WI38 (cell line): ENCODE results near the gene PDIA3.
"Not testable (repeated sequence)": the region's sequence is repeated elsewhere in the genome, so short reads cannot be mapped to it uniquely, and the experiment has no call there.

Source experiments
- H3K4me3 ChIP-seq: 2 replicates; pipeline ENCODE4 v1.5.1; 2011; ENCODE audit warnings: low read depth, mild to moderate bottlenecking, control low read depth, low read length
- CTCF ChIP-seq: IDR thresholded peaks from 2 replicates; pipeline ENCODE4 v1.5.1; 2012; ENCODE audit warnings: low read depth, mild to moderate bottlenecking, control low read depth, low read length

The PDIA3 gene

GRCh38 chr15:43799209-43799944 is 53.1 kb downstream of the PDIA3 start:
- no peak for TF ChIP-seq CTCF
- H3K4me3 ChIP-seq, result no peak overlapping the region

DNA sequence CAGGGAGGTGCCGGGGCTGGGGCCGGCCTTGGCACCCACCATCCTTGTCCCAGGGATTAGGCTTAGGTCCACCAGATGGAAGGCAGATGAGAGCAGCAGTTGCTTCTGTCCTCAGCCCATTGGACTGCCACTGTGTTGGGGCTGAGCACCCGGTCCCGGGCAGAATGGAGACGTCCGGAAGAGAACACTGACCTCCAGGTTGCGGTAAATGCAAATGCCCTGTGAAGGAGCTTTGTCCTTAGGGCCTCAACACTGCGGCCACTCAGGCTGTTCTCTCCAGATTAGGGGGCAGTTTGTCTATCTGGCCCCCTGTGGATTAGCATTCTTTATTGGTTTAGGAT is 53.7 kb downstream of the PDIA3 start, which contains the start of gene SERINC4:
SERINC4 (minus strand) TSS at position 276 of the 341 bp plus-strand sequence; CDS start at position 42, 234 bp downstream.
- TF ChIP-seq CTCF, result no peak
- peak within 1 kb of the TSS; percentile 92 for H3K4me3 ChIP-seq

DNA sequence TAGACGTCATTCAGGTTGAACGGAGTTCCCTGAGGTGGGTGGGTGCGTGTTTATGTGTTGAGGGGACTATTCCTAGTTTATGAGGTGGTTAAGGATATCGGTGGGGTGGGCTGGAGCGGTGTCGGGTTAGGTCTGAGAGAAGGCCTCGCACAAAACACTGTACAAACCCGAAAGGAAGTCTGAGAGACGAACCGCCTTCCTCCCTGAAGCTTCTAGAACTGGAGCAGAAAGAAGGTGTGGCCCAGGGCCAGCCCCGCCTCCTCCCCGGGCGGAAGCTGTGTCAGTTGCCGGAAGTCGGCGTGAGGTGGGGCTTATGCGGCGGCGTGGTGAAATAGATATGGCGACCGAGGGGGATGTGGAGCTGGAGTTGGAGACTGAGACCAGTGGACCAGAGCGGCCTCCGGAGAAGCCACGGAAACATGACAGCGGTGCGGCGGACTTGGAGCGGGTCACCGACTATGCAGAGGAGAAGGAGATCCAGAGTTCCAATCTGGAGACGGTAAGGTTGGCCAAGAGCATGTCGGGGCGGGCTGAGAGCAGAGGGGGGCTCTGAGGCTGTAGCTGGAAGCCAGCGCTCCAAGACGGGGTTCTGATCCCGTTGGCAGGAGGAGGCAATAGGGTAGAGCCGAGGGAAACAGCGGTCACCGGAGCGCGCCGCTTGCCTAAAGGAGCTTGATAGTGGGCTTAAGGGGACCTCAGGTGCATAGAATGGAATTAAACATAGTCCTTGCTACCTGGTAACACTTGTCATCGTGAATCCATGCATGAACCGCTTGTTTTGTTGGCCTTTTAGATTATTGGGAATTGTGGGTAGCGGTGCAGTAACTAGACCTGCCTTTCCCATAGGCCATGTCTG is 54.3 kb downstream of the PDIA3 start, which contains the start of gene HYPK:
HYPK (plus strand) TSS at position 314 of the 856 bp plus-strand sequence; CDS start at position 338, 24 bp downstream.
- TF ChIP-seq CTCF, result no peak
- peak within 1 kb of the TSS; percentile 92 for H3K4me3 ChIP-seq

GRCh38 chr15:43802676-43803075 is 56.4 kb downstream of the PDIA3 start:
- not testable (repeated sequence) for H3K4me3 ChIP-seq

DNA sequence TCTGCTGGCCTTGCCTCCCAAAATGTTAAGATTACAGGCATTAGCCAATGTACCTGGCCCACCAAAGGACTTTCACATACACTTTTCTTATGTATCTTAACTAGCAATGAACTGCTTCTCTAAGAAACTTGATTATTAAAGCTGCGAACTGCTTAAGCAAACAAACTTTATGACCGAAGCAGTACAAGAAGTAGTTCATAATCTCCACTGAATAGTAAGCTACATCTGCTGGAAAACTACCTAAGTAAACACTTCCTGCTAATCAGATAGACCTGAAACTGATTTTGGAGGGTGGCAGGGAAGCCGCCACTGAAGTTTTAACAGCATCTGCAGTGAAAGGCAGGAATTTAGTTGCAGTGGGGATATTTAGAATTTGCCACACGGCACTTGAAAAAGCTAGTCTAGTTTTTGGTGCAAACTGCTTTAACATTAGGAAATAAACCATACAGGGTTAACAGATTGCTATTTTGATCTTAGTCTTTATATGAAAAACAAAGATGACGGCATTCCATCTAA is 62.3 kb downstream of the PDIA3 start:
- no peak overlapping the region for H3K4me3 ChIP-seq
- TF ChIP-seq CTCF, result no peak

DNA sequence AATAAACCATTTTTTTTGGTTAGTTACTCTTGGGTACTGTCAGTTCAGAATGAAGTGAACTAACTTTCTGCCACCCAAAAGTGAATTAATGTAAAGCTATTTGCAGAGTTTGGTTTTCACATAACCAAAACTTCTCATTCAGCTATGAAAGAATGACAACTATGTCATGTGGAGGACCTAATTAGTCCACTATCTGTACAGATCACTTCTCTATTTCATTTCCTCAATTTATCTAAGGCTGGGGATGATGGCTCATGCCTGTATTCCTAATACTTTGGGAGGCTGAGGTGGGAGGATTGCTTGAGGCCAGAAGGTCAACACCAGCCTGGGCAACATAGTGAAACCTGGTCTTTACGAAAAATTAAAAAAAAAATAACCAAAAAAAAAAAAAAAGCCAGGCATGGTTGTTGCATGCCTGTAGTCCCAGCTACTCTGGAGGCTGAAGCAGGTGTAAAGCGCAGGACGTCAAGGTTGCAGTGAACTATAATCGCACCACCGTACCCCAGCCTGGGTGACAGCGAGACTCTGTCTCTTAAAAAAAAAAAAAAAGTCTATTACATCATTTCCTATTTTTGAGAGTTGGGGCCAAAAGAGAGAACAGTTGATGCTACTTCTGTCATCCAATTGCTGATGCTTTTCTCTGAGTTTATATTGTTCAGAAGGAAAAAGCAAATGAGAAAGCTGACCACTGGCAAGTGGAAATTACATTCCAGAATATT is 62.9 kb downstream of the PDIA3 start:
- no peak for TF ChIP-seq CTCF
- H3K4me3 ChIP-seq, result no peak overlapping the region

DNA sequence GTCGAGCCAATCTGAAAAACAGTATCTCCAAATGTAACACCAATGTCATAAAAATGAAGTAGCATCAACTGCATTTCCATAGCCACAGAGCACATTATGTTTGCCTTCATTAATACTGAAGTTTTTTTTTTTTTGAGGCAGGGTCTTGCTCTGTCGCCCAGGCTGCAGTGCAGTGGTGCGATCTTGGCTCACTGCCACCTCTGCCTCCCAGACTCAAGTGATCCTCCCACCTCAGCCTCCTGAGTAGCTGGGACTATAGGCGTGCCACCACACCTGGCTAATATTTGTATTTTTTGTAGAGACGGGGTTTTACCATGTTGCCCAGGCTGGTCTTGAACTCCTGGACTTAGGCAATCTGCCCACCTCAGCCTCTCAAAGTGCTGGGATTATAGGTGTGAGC is 68.8 kb downstream of the PDIA3 start:
- H3K4me3 ChIP-seq, result not testable (repeated sequence)
